Mesendoderm (in vitro differentiated cells): ENCODE measurements around the gene OIP5.
A peak's percentile ranks its signal among the peaks of the same experiment; 100 is the strongest.
"Not testable (repeated sequence)": the region's sequence is repeated elsewhere in the genome, so short reads cannot be mapped to it uniquely, and the experiment has no call there.

Experiments used
- DNase-seq: peaks from one replicate; pipeline ENCODE4 v3.0.0; 2013
- H2AK5ac ChIP-seq: 2 replicates; pipeline ENCODE4 v1.6.1; 2013; ENCODE audit warnings: low read length, inconsistent platforms
- H2BK120ac ChIP-seq: 2 replicates; pipeline ENCODE4 v1.6.1; 2013; ENCODE audit warnings: low read depth, mild to moderate bottlenecking, low read length, moderate library complexity, mixed read lengths
- H2BK15ac ChIP-seq: replicated peaks from 2 replicates; pipeline ENCODE4 v1.6.1; 2013; ENCODE audit warnings: low read depth, mild to moderate bottlenecking, moderate library complexity
- H2BK5ac ChIP-seq: 2 replicates; pipeline ENCODE4 v1.6.1; 2013; ENCODE audit warnings: low read length, inconsistent platforms
- H3K18ac ChIP-seq: 2 replicates; pipeline ENCODE4 v1.6.1; 2013; ENCODE audit warnings: mild to moderate bottlenecking, low read length, mixed read lengths
- H3K23ac ChIP-seq: one replicate; pipeline ENCODE4 v1.6.1; 2013; ENCODE audit warnings: low read length
- H3K27ac ChIP-seq: 2 replicates; pipeline ENCODE4 v1.5.1; 2013; ENCODE audit warnings: low read depth, mild to moderate bottlenecking, inconsistent platforms, low read length, moderate library complexity
- H3K27me3 ChIP-seq: 2 replicates; pipeline ENCODE4 v1.6.1; 2013; ENCODE audit warnings: low read length, control low read depth, mild to moderate bottlenecking, inconsistent platforms; ENCODE audit not compliant: insufficient read depth, poor library complexity
- H3K36me3 ChIP-seq: 2 replicates; pipeline ENCODE4 v1.6.1; 2013; ENCODE audit warnings: low read length, inconsistent platforms; ENCODE audit not compliant: control insufficient read depth, insufficient read depth
- H3K4ac ChIP-seq: one replicate; pipeline ENCODE4 v1.6.1; 2013; ENCODE audit warnings: low read depth, mild to moderate bottlenecking, low read length, moderate library complexity
- H3K4me1 ChIP-seq: 2 replicates; pipeline ENCODE4 v1.6.1; 2013; ENCODE audit warnings: low read depth, low read length, inconsistent platforms; ENCODE audit not compliant: control insufficient read depth
- H3K4me2 ChIP-seq: 2 replicates; pipeline ENCODE4 v1.6.1; 2013; ENCODE audit warnings: low read length
- H3K4me3 ChIP-seq: 2 replicates; pipeline ENCODE4 v1.5.1; 2013; ENCODE audit warnings: mild to moderate bottlenecking, low read length
- H3K56ac ChIP-seq: one replicate; pipeline ENCODE4 v1.6.1; 2013; ENCODE audit warnings: low read length
- H3K79me1 ChIP-seq: 2 replicates; pipeline ENCODE4 v1.6.1; 2013; ENCODE audit warnings: low read length, inconsistent platforms
- H3K79me2 ChIP-seq: 2 replicates; pipeline ENCODE4 v1.6.1; 2013; ENCODE audit warnings: mild to moderate bottlenecking, low read length; ENCODE audit not compliant: control insufficient read depth, insufficient read depth
- H3K9ac ChIP-seq: 2 replicates; pipeline ENCODE4 v1.6.1; 2013; ENCODE audit warnings: low read length, inconsistent platforms
- H4K5ac ChIP-seq: one replicate; pipeline ENCODE4 v1.6.1; 2013; ENCODE audit warnings: low read length
- H4K8ac ChIP-seq: one replicate; pipeline ENCODE4 v1.6.1; 2013; ENCODE audit warnings: low read depth, mild to moderate bottlenecking, control low read depth, low read length, moderate library complexity
- WGBS: extraction: QIAGEN DNeasy Blood & Tissue Kit; methylation state at CpG from one replicate; pipeline ENCODE4 v1.1.7; 2013; ENCODE audit warnings: low lambda C conversion rate, missing lambda C conversion rate; ENCODE audit not compliant: insufficient coverage; ENCODE audit errors: extremely low coverage; 5-methylcytosine and 5-hydroxymethylcytosine counted together

The OIP5 gene

DNA sequence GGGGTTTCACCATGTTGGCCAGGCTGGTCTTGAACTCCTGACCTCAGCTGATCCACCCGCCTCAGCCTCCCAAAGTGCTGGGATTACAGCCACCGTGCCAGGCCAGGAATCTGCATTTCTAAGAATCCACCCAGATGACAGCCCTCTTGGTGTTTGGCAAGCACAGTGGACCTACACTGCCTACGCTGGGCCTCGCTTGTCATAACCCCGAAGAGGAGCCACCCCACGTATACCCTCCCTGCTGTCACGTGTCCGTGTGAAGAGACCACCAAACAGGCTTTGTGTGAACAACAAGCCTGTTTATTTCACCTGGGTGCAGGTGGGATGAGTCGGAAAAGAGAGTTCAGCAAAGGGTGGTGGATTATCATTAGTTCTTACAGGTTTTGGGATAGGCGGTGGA, 50.0 kb downstream of the OIP5 start:
- H3K79me1 ChIP-seq, H3K23ac ChIP-seq, H2AK5ac ChIP-seq, H3K4me2 ChIP-seq, H4K5ac ChIP-seq, H4K8ac ChIP-seq, H2BK15ac ChIP-seq, DNase-seq, H3K18ac ChIP-seq, H2BK120ac ChIP-seq, H3K9ac ChIP-seq, H3K4me1 ChIP-seq, H3K4ac ChIP-seq, H2BK5ac ChIP-seq, H3K27me3 ChIP-seq, H3K36me3 ChIP-seq, H3K56ac ChIP-seq, H3K4me3 ChIP-seq: not testable (repeated sequence)
- H3K27ac ChIP-seq: peak overlapping the region; percentile 23
- WGBS: no CpG with 5 or more reads among the region's 10 CpGs
- peaks cover 21% of the 10 kb centered on the region for H3K79me2 ChIP-seq

DNA sequence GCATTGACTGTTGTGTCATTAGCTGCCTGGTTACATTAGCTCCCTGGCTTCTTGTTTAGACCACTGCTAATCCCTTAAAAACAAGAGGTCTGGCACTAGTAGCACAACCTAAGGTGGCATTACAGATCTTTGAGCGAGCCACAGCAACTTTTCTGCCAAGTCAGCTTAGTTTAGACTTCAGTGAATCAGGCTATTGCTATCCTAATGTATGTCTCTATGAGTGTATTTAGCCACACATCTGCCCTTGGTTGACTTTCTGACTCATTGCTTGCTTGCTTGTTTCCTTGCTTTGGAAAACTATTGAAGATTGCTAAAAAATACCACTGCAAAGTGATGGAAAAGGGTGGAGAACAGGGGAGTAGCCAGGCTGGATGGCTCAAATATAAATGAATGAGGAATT, 51.2 kb downstream of the OIP5 start:
- H2BK5ac ChIP-seq: no peak overlapping the region
- H3K27me3 ChIP-seq: no peaks in the 10 kb centered on the region
- no peak overlapping the region for H2BK120ac ChIP-seq
- no peak overlapping the region for H3K4me3 ChIP-seq
- peaks cover 7% of the 10 kb centered on the region for H3K4me1 ChIP-seq
- H3K4ac ChIP-seq: no peak overlapping the region
- no peak overlapping the region for H3K9ac ChIP-seq
- H3K56ac ChIP-seq: no peak overlapping the region
- no peak overlapping the region for H3K4me2 ChIP-seq
- H3K23ac ChIP-seq: no peak overlapping the region
- no peak overlapping the region for H2AK5ac ChIP-seq
- no peaks in the 10 kb centered on the region for H3K79me1 ChIP-seq
- H3K27ac ChIP-seq: no peak overlapping the region
- no CpG with 5 or more reads among the region's 1 CpG for WGBS
- peaks cover 17% of the 10 kb centered on the region for H3K79me2 ChIP-seq
- no peaks in the 10 kb centered on the region for H3K36me3 ChIP-seq
- H2BK15ac ChIP-seq: no peak overlapping the region
- no peak overlapping the region for H4K8ac ChIP-seq
- no peak for DNase-seq
- H4K5ac ChIP-seq: no peak overlapping the region
- no peak overlapping the region for H3K18ac ChIP-seq

DNA sequence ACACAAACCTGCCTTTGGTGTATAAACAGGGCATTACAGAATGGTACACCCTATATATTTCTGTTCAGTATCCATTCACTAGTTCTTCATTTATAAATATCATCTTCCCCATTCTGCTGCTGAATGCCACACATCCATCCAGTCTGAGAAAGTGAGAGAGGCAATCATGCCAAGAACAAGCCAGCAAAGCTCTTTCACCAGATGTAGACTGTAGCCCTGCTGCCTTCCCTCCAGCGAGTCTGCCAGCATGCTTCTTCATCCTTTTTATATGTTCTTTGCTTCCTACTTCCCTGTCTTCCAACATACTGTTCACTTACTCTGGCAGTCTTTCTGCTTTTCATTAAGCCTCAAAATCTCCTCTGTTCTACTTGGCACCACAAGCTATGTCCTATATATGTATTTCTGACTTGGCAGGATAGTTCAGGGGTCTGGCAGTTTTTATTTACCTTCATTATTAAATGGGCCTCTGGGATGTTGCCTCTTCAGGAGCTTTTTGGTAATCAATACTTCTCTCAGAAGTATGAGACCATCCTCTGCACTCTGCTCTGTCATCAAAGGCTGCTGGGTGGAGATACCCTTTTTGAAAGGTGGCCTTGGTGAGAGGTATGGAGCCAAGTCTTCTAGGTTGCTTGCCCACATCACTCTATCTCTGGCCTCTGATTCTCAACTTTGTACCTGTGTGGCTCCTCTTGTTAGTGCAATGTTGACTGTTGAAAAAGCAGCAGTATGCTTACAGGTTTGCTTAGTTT, 52.7 kb downstream of the OIP5 start:
- peaks cover 9% of the 10 kb centered on the region for H3K4me1 ChIP-seq
- H2BK15ac ChIP-seq: no peak overlapping the region
- no peak overlapping the region for H3K23ac ChIP-seq
- H3K4me3 ChIP-seq: no peak overlapping the region
- no peak overlapping the region for H3K4me2 ChIP-seq
- no peak for DNase-seq
- H2AK5ac ChIP-seq: no peak overlapping the region
- no peaks in the 10 kb centered on the region for H3K79me1 ChIP-seq
- no peak overlapping the region for H4K8ac ChIP-seq
- no peak overlapping the region for H4K5ac ChIP-seq
- no peak overlapping the region for H2BK5ac ChIP-seq
- H3K79me2 ChIP-seq: peaks cover 8% of the 10 kb centered on the region
- no peaks in the 10 kb centered on the region for H3K27me3 ChIP-seq
- H3K56ac ChIP-seq: no peak overlapping the region
- H3K27ac ChIP-seq: no peak overlapping the region
- H2BK120ac ChIP-seq: no peak overlapping the region
- no peak overlapping the region for H3K18ac ChIP-seq
- H3K9ac ChIP-seq: no peak overlapping the region
- no peak overlapping the region for H3K4ac ChIP-seq
- WGBS: no CpG with 5 or more reads among the region's 1 CpG
- H3K36me3 ChIP-seq: no peaks in the 10 kb centered on the region

DNA sequence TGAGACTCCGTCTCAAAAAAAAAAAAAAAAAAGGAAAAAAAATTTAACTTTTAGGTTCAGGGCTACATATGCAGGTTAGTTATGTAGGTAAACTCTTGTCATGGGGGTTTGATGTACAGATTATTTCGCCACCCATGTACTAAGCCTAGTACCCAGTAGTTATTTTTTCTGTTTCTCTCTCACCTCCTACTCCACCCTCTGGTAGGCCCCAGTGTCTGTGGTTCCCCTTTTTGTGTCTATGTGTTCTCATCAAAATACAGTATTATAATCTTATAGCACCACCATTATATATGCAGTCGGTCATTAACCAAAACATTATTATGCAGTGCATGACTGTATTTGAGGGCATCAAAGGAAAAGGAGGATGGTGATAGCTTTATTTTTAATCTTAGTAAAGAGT, 54.1 kb downstream of the OIP5 start:
- Histone ChIP-seq H2AK5ac (no peak overlapping the region), H3K23ac (no peak overlapping the region), H3K4ac (no peak overlapping the region), H3K9ac (no peak overlapping the region), H3K18ac (no peak overlapping the region), H3K79me2 (no peaks in the 10 kb centered on the region), H2BK5ac (no peak overlapping the region), H3K4me1 (peaks cover 9% of the 10 kb centered on the region), H2BK15ac (no peak overlapping the region), H3K79me1 (no peaks in the 10 kb centered on the region), H4K8ac (no peak overlapping the region), H3K36me3 (no peaks in the 10 kb centered on the region), H3K27ac (no peak overlapping the region), H3K27me3 (no peaks in the 10 kb centered on the region), H2BK120ac (no peak overlapping the region), H3K56ac (no peak overlapping the region), H3K4me2 (no peak overlapping the region), H3K4me3 (no peak overlapping the region), H4K5ac (no peak overlapping the region)
- no CpG with 5 or more reads among the region's 3 CpGs for WGBS
- DNase-seq: no peak

DNA sequence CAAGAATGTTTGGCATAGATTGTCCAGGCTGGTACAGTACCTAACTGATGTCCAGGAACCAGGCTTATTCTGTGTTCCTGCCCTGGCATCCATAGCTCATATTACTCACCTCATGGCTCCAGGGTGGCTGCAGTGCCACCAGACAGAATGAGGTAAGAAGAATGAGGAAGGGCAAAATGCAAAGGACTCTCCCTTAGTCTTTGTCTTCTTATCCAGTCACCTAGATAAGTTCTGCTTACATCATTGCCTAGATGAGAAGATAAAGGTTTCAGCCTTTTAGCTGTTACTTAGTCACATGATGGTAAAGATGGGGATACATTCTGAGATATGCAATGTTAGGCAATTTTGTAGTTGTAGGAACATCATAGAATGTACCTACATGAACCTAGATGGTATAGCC, 55.6 kb downstream of the OIP5 start:
- peak; percentile 69 for DNase-seq
- H4K5ac ChIP-seq: no peak overlapping the region
- peak overlapping the region; percentile 9 for H3K4ac ChIP-seq
- no peak overlapping the region for H3K9ac ChIP-seq
- no peak overlapping the region for H3K27ac ChIP-seq
- no peaks in the 10 kb centered on the region for H3K27me3 ChIP-seq
- H2AK5ac ChIP-seq: no peak overlapping the region
- no peak overlapping the region for H2BK120ac ChIP-seq
- no peak overlapping the region for H3K4me2 ChIP-seq
- no peak overlapping the region for H2BK15ac ChIP-seq
- H3K56ac ChIP-seq: no peak overlapping the region
- peak overlapping the region; percentile 23 for H2BK5ac ChIP-seq
- peaks cover 9% of the 10 kb centered on the region for H3K4me1 ChIP-seq
- H3K18ac ChIP-seq: no peak overlapping the region
- H3K4me3 ChIP-seq: no peak overlapping the region
- H3K79me2 ChIP-seq: no peaks in the 10 kb centered on the region
- H3K23ac ChIP-seq: no peak overlapping the region
- no peaks in the 10 kb centered on the region for H3K36me3 ChIP-seq
- H3K79me1 ChIP-seq: no peaks in the 10 kb centered on the region
- H4K8ac ChIP-seq: no peak overlapping the region

DNA sequence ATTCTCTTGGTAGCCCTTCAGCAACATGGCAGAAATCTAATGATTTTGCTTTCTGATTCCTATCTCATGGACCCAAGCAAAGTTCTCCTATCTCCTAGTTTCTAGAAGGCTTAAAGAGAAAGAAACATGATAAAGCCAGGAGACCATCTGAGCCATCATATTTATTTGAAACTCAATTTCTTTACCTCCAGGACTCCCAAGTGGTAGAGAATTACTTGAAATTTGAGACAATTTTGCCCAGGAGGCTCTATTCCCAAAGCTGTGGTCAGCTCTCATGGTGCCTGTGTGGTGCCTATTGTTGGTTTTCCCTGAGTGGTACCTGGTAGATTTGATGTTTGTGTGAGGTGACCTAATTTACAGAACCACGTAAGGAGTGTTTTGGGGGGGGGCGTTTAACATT, 62.5 kb downstream of the OIP5 start:
- DNase-seq: no peak
- Histone ChIP-seq H3K4ac (no peak overlapping the region), H3K36me3 (no peaks in the 10 kb centered on the region), H3K27me3 (no peaks in the 10 kb centered on the region), H3K56ac (no peak overlapping the region), H2BK120ac (no peak overlapping the region), H2BK5ac (no peak overlapping the region), H3K79me2 (no peaks in the 10 kb centered on the region), H2AK5ac (no peak overlapping the region), H3K23ac (no peak overlapping the region), H3K4me2 (no peak overlapping the region), H3K79me1 (no peaks in the 10 kb centered on the region), H3K27ac (no peak overlapping the region), H3K4me3 (no peak overlapping the region), H4K5ac (no peak overlapping the region), H4K8ac (no peak overlapping the region), H3K4me1 (no peaks in the 10 kb centered on the region), H2BK15ac (no peak overlapping the region), H3K18ac (no peak overlapping the region), H3K9ac (no peak overlapping the region)
- WGBS: no CpG with 5 or more reads among the region's 2 CpGs
